Neural progenitor cell (in vitro differentiated cells): ENCODE measurements around the gene AMFR.
"Not testable (repeated sequence)": the region's sequence is repeated elsewhere in the genome, so short reads cannot be mapped to it uniquely, and the experiment has no call there.

Experiments
- EZH2 ChIP-seq: fragments of 200-600 bp; sonication (generic); IDR thresholded peaks from 2 replicates; pipeline ENCODE4 v1.6.1; 2017; ENCODE audit warnings: antibody characterized with exemption, mild to moderate bottlenecking, moderate library complexity
- TF ChIP-seq, protein P1 (sequence below): fragments of 200-600 bp; sonication (generic); IDR thresholded peaks from 2 replicates; pipeline ENCODE4 v1.5.1; 2017; ENCODE audit warnings: antibody characterized with exemption, mild to moderate bottlenecking

DNA sequence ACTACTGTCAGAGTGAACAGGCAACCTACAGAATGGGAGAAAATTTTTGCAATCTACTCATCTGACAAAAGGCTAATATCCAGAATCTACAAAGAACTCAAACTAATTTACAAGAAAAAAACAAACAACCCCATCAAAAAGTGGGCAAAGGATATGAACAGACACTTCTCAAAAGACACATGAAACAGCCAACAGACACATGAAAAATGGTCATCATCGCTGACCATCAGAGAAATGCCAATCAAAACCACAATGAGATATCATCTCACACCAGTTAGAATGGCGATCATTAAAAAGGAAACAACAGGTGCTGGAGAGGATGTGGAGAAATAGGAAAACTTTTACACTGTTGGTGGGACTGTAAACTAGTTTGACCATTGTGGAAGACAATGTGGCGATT is 28.6 kb downstream of the AMFR start:
- not testable (repeated sequence) for TF ChIP-seq EZH2
- TF ChIP-seq, protein P1, sequence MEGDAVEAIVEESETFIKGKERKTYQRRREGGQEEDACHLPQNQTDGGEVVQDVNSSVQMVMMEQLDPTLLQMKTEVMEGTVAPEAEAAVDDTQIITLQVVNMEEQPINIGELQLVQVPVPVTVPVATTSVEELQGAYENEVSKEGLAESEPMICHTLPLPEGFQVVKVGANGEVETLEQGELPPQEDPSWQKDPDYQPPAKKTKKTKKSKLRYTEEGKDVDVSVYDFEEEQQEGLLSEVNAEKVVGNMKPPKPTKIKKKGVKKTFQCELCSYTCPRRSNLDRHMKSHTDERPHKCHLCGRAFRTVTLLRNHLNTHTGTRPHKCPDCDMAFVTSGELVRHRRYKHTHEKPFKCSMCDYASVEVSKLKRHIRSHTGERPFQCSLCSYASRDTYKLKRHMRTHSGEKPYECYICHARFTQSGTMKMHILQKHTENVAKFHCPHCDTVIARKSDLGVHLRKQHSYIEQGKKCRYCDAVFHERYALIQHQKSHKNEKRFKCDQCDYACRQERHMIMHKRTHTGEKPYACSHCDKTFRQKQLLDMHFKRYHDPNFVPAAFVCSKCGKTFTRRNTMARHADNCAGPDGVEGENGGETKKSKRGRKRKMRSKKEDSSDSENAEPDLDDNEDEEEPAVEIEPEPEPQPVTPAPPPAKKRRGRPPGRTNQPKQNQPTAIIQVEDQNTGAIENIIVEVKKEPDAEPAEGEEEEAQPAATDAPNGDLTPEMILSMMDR = not testable (repeated sequence)
